Measurements from ENCODE around the gene TMEM223. TPM values are rescaled to one million over a fixed set of nuclear protein-coding genes. Genes with fewer than 3 reads are reported as not detected.
A peak's percentile ranks its signal among the peaks of the same experiment; 100 is the strongest.
"Not testable (repeated sequence)": the region's sequence is repeated elsewhere in the genome, so short reads cannot be mapped to it uniquely, and the experiment has no call there.

The TMEM223 gene
- total and polyA plus RNA-seq, 12 donors = 12.6 to 49.1 (median 29.4) TPM

- Histone ChIP-seq H3K4me3 (peak overlapping the region; percentile 34 to 93 (median 77)), H3K27me3 (no peaks in the 10 kb centered on the region), H3K4me1 (replicated peaks in 1 of 2) (peaks cover 14 to 23% of the 10 kb centered on the region in 2 donors), H3K9me3 (replicated peaks in 1 of 3) (no peaks in the 10 kb centered on the region), H3K27ac (peak overlapping the region; percentile 50 to 98 (median 96)), H3K36me3 (replicated peaks in 1 of 2) (peaks cover 0 to 51% of the 10 kb centered on the region in 2 donors)
- peak in 1 of 7 donors; percentile 29 for DNase-seq
- intact Hi-C loops (cut with DNase I) = no loop called here
- peak in 1 of 2 donors; percentile 65 for TF ChIP-seq POLR2A (IDR thresholded peaks at IDR 0.05)
- TF ChIP-seq, protein P1, sequence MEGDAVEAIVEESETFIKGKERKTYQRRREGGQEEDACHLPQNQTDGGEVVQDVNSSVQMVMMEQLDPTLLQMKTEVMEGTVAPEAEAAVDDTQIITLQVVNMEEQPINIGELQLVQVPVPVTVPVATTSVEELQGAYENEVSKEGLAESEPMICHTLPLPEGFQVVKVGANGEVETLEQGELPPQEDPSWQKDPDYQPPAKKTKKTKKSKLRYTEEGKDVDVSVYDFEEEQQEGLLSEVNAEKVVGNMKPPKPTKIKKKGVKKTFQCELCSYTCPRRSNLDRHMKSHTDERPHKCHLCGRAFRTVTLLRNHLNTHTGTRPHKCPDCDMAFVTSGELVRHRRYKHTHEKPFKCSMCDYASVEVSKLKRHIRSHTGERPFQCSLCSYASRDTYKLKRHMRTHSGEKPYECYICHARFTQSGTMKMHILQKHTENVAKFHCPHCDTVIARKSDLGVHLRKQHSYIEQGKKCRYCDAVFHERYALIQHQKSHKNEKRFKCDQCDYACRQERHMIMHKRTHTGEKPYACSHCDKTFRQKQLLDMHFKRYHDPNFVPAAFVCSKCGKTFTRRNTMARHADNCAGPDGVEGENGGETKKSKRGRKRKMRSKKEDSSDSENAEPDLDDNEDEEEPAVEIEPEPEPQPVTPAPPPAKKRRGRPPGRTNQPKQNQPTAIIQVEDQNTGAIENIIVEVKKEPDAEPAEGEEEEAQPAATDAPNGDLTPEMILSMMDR (IDR thresholded peaks at IDR 0.05) = peak in 1 of 6 experiments; percentile 24
- 0 to 2% (median 1%) methylated on average over 10 to 33 of the region's 33 CpGs for WGBS, 4 donors
These were observed 39.2 kb upstream of the TMEM223 start for GRCh38 chr11:62830904-62831519.

DNA sequence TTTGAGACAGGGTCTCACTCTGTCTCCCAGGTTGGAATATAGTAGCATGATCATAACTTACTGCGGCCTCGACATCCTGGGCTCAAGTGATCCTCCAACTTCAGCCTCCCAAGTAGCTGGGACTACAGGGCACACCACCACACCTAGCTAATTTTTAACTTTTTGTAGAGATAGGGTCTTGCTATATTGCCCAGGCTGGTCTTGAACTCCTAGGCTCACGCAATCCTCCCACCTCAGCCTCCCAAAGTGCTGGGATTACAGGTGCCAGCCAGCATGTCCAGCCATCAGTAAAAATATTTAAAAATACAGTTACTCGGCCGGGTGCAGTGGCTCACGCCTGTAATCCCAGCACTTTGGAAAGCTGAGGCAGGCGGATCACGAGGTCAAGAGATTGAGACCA is 36.3 kb upstream of the TMEM223 start:
- peaks cover 14 to 16% of the 10 kb centered on the region in 2 donors for H3K4me1 ChIP-seq (replicated peaks in 1 of 2)
- not testable (repeated sequence) for H3K9me3 ChIP-seq (replicated peaks in 1 of 3); H3K4me3 ChIP-seq; DNase-seq; H3K27ac ChIP-seq; H3K27me3 ChIP-seq
- 93 to 96% (median 94%) methylated on average over 8 of the region's 8 CpGs for WGBS, 4 donors
- intact Hi-C loops (cut with DNase I) = loop anchor here in 1 of 2 donors (5.0 kb wide), 1 partner anchor 36 kb away; the partner anchor contains the start of gene TMEM223
- peaks cover 0 to 56% of the 10 kb centered on the region in 2 donors for H3K36me3 ChIP-seq (replicated peaks in 1 of 2)

GRCh38 chr11:62823677-62824076 is 31.9 kb upstream of the TMEM223 start:
- peaks cover 0 to 98% of the 10 kb centered on the region in 2 donors for H3K36me3 ChIP-seq (replicated peaks in 1 of 2)
- WGBS, 4 donors = 73 to 88% (median 84%) methylated on average over 3 of the region's 3 CpGs
- no peak for TF ChIP-seq POLR2A (IDR thresholded peaks at IDR 0.05)
- TF ChIP-seq, protein P1 (IDR thresholded peaks at IDR 0.05) = no peak
- H3K4me3 ChIP-seq = no peak overlapping the region
- no peaks in the 10 kb centered on the region for H3K27me3 ChIP-seq
- H3K27ac ChIP-seq = no peak overlapping the region
- DNase-seq = no peak
- intact Hi-C loops (cut with DNase I) = no loop called here
- H3K4me1 ChIP-seq (replicated peaks in 1 of 2) = no peaks in the 10 kb centered on the region
- H3K9me3 ChIP-seq (replicated peaks in 1 of 3) = no peaks in the 10 kb centered on the region

DNA sequence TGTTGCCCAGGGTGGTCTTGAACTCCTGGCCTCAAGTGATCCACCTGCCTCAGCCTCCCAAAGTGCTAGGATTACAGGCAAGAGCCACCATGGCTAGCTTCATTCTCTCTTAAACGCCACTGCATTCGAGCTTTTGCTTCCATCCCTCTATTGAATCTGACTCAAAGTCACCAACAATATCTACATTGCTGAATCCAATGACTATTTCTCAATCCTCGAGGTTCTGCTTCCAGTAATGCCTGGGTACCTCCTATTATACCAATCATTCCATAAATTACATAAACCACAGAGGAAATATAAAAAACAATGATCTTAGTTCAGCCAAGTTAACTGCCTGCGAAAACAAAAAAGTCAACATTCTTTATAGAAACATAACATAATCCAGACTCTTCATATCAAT is 25.3 kb upstream of the TMEM223 start:
- 81 to 91% (median 86%) methylated on average over 4 of the region's 4 CpGs for WGBS, 4 donors
- DNase-seq = no peak
- no peaks in the 10 kb centered on the region for H3K27me3 ChIP-seq
- no peaks in the 10 kb centered on the region for H3K4me1 ChIP-seq (replicated peaks in 1 of 2)
- H3K9me3 ChIP-seq (replicated peaks in 1 of 3) = no peaks in the 10 kb centered on the region
- TF ChIP-seq POLR2A (IDR thresholded peaks at IDR 0.05) = no peak
- TF ChIP-seq, protein P1 (IDR thresholded peaks at IDR 0.05) = no peak
- H3K36me3 ChIP-seq (replicated peaks in 1 of 2) = peaks cover 0 to 62% of the 10 kb centered on the region in 2 donors
- H3K4me3 ChIP-seq = no peak overlapping the region
- H3K27ac ChIP-seq = no peak overlapping the region
- intact Hi-C loops (cut with DNase I) = no loop called here

GRCh38 chr11:62816557-62816956 is 24.8 kb upstream of the TMEM223 start:
- intact Hi-C loops (cut with DNase I) = no loop called here
- H3K27me3 ChIP-seq = no peaks in the 10 kb centered on the region
- H3K4me3 ChIP-seq = no peak overlapping the region
- DNase-seq = no peak
- H3K27ac ChIP-seq = no peak overlapping the region
- 77 to 81% (median 78%) methylated on average over 8 of the region's 8 CpGs for WGBS, 4 donors
- H3K36me3 ChIP-seq (replicated peaks in 1 of 2) = peaks cover 0 to 56% of the 10 kb centered on the region in 2 donors
- H3K9me3 ChIP-seq (replicated peaks in 1 of 3) = no peaks in the 10 kb centered on the region
- TF ChIP-seq, protein P1 (IDR thresholded peaks at IDR 0.05) = no peak
- no peak for TF ChIP-seq POLR2A (IDR thresholded peaks at IDR 0.05)
- H3K4me1 ChIP-seq (replicated peaks in 1 of 2) = no peaks in the 10 kb centered on the region

Data from adrenal gland (tissue), 12 donors.